Spleen (tissue), 11 donors: ENCODE data around the gene SORCS2. TPM values are rescaled to one million over a fixed set of nuclear protein-coding genes. Genes with fewer than 3 reads are reported as not detected.

ENCODE experiments used
- DNase-seq: peaks from one replicate; pipeline ENCODE4 v3.0.0-alpha.2; 2020
- H3K27ac ChIP-seq, 8 donors: fragments of 200-600 bp; sonication (generic) in 7 of 8; 1 replicate in 4 of 8; 2 replicates in 4 of 8; pipeline versions ENCODE4 v1.5.0 to v1.8.0; 2016 to 2021; ENCODE audit warnings: inconsistent platforms in 4 of 8, mild to moderate bottlenecking in 4 of 8, moderate library complexity in 1 of 8
- H3K27me3 ChIP-seq, 7 donors: fragments of 200-600 bp; sonication (generic) in 6 of 7; replicated peaks in 1 of 7; 1 replicate in 4 of 7; 2 replicates in 3 of 7; pipeline versions ENCODE4 v1.5.0 to v1.8.0; 2016 to 2021; ENCODE audit warnings: inconsistent platforms in 3 of 7, mild to moderate bottlenecking in 1 of 7
- H3K36me3 ChIP-seq, 6 donors: fragments of 200-600 bp; sonication (generic) in 5 of 6; 1 replicate in 4 of 6; 2 replicates in 2 of 6; pipeline versions ENCODE4 v1.5.0 to v1.8.0; 2016 to 2021; ENCODE audit warnings: inconsistent platforms in 2 of 6
- H3K4me1 ChIP-seq, 6 donors: fragments of 200-600 bp; sonication (generic) in 5 of 6; 1 replicate in 3 of 6; 2 replicates in 3 of 6; pipeline versions ENCODE4 v1.5.0 to v1.8.0; 2016 to 2021; ENCODE audit warnings: inconsistent platforms in 3 of 6
- H3K4me3 ChIP-seq, 8 donors: fragments of 200-600 bp; sonication (generic) in 7 of 8; 1 replicate in 4 of 8; 2 replicates in 4 of 8; pipeline versions ENCODE4 v1.5.0 to v1.8.0; 2016 to 2021; ENCODE audit warnings: inconsistent platforms in 4 of 8, mild to moderate bottlenecking in 4 of 8, moderate library complexity in 2 of 8
- H3K9me3 ChIP-seq, 8 donors: fragments of 200-600 bp; sonication (generic) in 7 of 8; 1 replicate in 4 of 8; 2 replicates in 4 of 8; pipeline versions ENCODE4 v1.5.0 to v1.8.0; 2016 to 2021; ENCODE audit warnings: inconsistent platforms in 4 of 8
- CTCF ChIP-seq, 11 experiments: fragments of 200-600 bp in 7 of 11; fragments of 450-650 bp in 4 of 11; sonication (generic) in 4 of 11; IDR thresholded peaks in 8 of 11; conservative IDR thresholded peaks in 3 of 11; 1 replicate in 7 of 11; 2 replicates in 4 of 11; pipeline versions ENCODE4 v1.4.0 to v1.8.0; 2016 to 2021; ENCODE audit warnings: antibody characterized with exemption in 11 of 11, inconsistent platforms in 4 of 11, mild to moderate bottlenecking in 1 of 11
- POLR2A ChIP-seq, 3 donors: fragments of 450-650 bp; IDR thresholded peaks; one replicate each; pipeline ENCODE4 v1.5.1; 2017; ENCODE audit warnings: antibody characterized with exemption in 3 of 3, mild to moderate bottlenecking in 1 of 3
- POLR2AphosphoS5 ChIP-seq, 3 donors: sonication (generic); formaldehyde crosslinking; IDR thresholded peaks; one replicate each; pipeline ENCODE4 v1.5.1; 2017; ENCODE audit warnings: antibody characterized with exemption in 3 of 3
- whole genome bisulfite sequencing, 5 donors: extraction: QIAGEN DNeasy Blood & Tissue Kit in 3 of 5; methylation state at CpG; one replicate each; pipeline versions ENCODE4 v1.1.5 to v1.1.7; 2013 to 2018; 5-methylcytosine and 5-hydroxymethylcytosine counted together
- intact Hi-C: fragments of 100-400 bp; cut with DNase I; formaldehyde crosslinking; loops from one replicate; pipeline ENCODE4 v1.15.0; 2023; ENCODE audit warnings: low total_unique reads
- polyA plus RNA-seq, 3 donors: library from polyadenylated mRNA; stranded (reverse); fragments of 200-250 nt; gene quantifications; one replicate each; pipeline ENCODE4 v1.2.1, GENCODE V29; 2013
- total RNA-seq, 7 donors: library from RNA; depleted of rRNA in 3 of 7; stranded (reverse); fragments of >200 nt in 3 of 7; fragmentation: NEBNext Ultra II Directional in 4 of 7; extraction: Animal tissue kit (Norgen Biotek cat#: 25700) in 4 of 7; gene quantifications; one replicate each; pipeline versions ENCODE4 v1.1.0 to v1.2.1, GENCODE V29; 2016 to 2021
- donor health status: healthy with polysubstance abuse.
- donor health status: DM: no; HTN: no; CAD: no; lungs with moderate emphysema.
- donor health status: DM: no; HTN: no; CAD: no.
- donor health status: Bipolar disorder and iron deficiency.
- donor health status: healthy.
- donor health status: DM: no; HTN: no; CAD: no.
- donor health status: DM: yes; HTN: yes; CAD: no.

SORCS2 gene
- total and polyA plus RNA-seq, 10 donors, result 0.33 to 1.6 (median 0.60) TPM

GRCh38 chr4:7285244-7286094, 93.1 kb downstream of the SORCS2 start:
- no peak overlapping the region for H3K27ac ChIP-seq
- DNase-seq, result no peak

GRCh38 chr4:7286170-7286569, 93.8 kb downstream of the SORCS2 start:
- no peak for TF ChIP-seq CTCF (IDR thresholded peaks at IDR 0.05 in 8 of 11, conservative IDR thresholded peaks at IDR 0.05 in 3 of 11)
- no peak for TF ChIP-seq POLR2AphosphoS5 (IDR thresholded peaks at IDR 0.05)
- no peak for TF ChIP-seq POLR2A (IDR thresholded peaks at IDR 0.05)
- DNase-seq, result no peak
- no peaks in the 10 kb centered on the region for H3K4me1 ChIP-seq
- intact Hi-C loops, result no loop called here
- H3K36me3 ChIP-seq, result no peaks in the 10 kb centered on the region
- no peak overlapping the region for H3K27ac ChIP-seq
- H3K27me3 ChIP-seq, result peaks cover 0 to 81% (median 10%) of the 10 kb centered on the region in 7 donors
- 63 to 84% (median 73%) methylated on average over 12 to 14 of the region's 14 CpGs for WGBS, 5 donors
- H3K4me3 ChIP-seq, result no peak overlapping the region
- H3K9me3 ChIP-seq, result no peaks in the 10 kb centered on the region

More at GRCh38 chr4:7285244-7286094, 93.1 kb downstream of the SORCS2 start:
- H3K4me1 ChIP-seq, result no peaks in the 10 kb centered on the region
- intact Hi-C loops, result no loop called here
- H3K4me3 ChIP-seq, result no peak overlapping the region
- WGBS, 5 donors, result 65 to 91% (median 69%) methylated on average over 20 to 34 of the region's 34 CpGs
- TF ChIP-seq CTCF (IDR thresholded peaks at IDR 0.05 in 8 of 11, conservative IDR thresholded peaks at IDR 0.05 in 3 of 11) (no peak), POLR2A (IDR thresholded peaks at IDR 0.05) (no peak), POLR2AphosphoS5 (IDR thresholded peaks at IDR 0.05) (no peak)
- no peaks in the 10 kb centered on the region for H3K9me3 ChIP-seq
- peaks cover 0 to 82% (median 10%) of the 10 kb centered on the region in 7 donors for H3K27me3 ChIP-seq
- no peaks in the 10 kb centered on the region for H3K36me3 ChIP-seq

- no peaks in the 10 kb centered on the region for H3K4me1 ChIP-seq
- H3K36me3 ChIP-seq, result no peaks in the 10 kb centered on the region
- no peak overlapping the region for H3K4me3 ChIP-seq
- no peak overlapping the region for H3K27ac ChIP-seq
- intact Hi-C loops, result no loop called here
- no peak for DNase-seq
- H3K27me3 ChIP-seq, result peaks cover 0 to 81% (median 10%) of the 10 kb centered on the region in 7 donors
- TF ChIP-seq CTCF (IDR thresholded peaks at IDR 0.05 in 8 of 11, conservative IDR thresholded peaks at IDR 0.05 in 3 of 11), result no peak
- TF ChIP-seq POLR2AphosphoS5 (IDR thresholded peaks at IDR 0.05), result no peak
- TF ChIP-seq POLR2A (IDR thresholded peaks at IDR 0.05), result no peak
- WGBS, 5 donors, result 71 to 87% (median 86%) methylated on average over 5 to 7 of the region's 7 CpGs
- H3K9me3 ChIP-seq, result no peaks in the 10 kb centered on the region
Observed at GRCh38 chr4:7286798-7287197, 94.5 kb downstream of the SORCS2 start.

GRCh38 chr4:7287274-7287917, 95.1 kb downstream of the SORCS2 start:
- TF ChIP-seq POLR2AphosphoS5 (IDR thresholded peaks at IDR 0.05), result no peak
- TF ChIP-seq CTCF (IDR thresholded peaks at IDR 0.05 in 8 of 11, conservative IDR thresholded peaks at IDR 0.05 in 3 of 11), result no peak
- no peaks in the 10 kb centered on the region for H3K9me3 ChIP-seq
- no peaks in the 10 kb centered on the region for H3K4me1 ChIP-seq
- H3K4me3 ChIP-seq, result no peak overlapping the region
- H3K27ac ChIP-seq, result no peak overlapping the region
- no peak for DNase-seq
- peaks cover 0 to 81% (median 10%) of the 10 kb centered on the region in 7 donors for H3K27me3 ChIP-seq
- H3K36me3 ChIP-seq, result no peaks in the 10 kb centered on the region
- intact Hi-C loops, result no loop called here
- 67 to 79% (median 68%) methylated on average over 15 to 20 of the region's 20 CpGs for WGBS, 5 donors
